GM10248 (cell line): ENCODE measurements around the gene TEAD1.

Experiments used
- CTCF ChIA-PET: fragments of 300-600 bp; sonication (Branson Sonifier 250); formaldehyde crosslinking; extraction: SDS; loops from one replicate; lab custom pipeline; 2021; ENCODE audit warnings: antibody characterized with exemption; lab: Yijun Ruan, JAX
- POLR2A ChIA-PET: fragments of 350-650 bp; sonication (Branson Sonifier 250); formaldehyde crosslinking; extraction: SDS; loops from one replicate; lab custom pipeline; 2020; ENCODE audit warnings: antibody characterized with exemption; lab: Yijun Ruan, JAX
- DNase-seq: peaks from one replicate; pipeline ENCODE4 v3.0.0; 2012; ENCODE audit errors: extremely low spot score
- CTCF ChIP-seq: IDR thresholded peaks from 2 replicates; pipeline ENCODE4 v1.5.1; 2012; ENCODE audit warnings: mild to moderate bottlenecking, low read depth; ENCODE audit errors: extremely low read depth, missing control alignments, control extremely low read depth

The TEAD1 gene

GRCh38 chr11:12770435-12770834 lies 96.2 kb downstream of the TEAD1 start:
- no peak for TF ChIP-seq CTCF
- no peak for DNase-seq
- CTCF ChIA-PET, result interaction anchor here (1.6 kb wide), 1 partner anchor 159 kb away, joined by 3 read pairs; no protein-coding TSS in a partner anchor
- POLR2A ChIA-PET, result no interaction called here

- DNase-seq, result no peak
- POLR2A ChIA-PET, result no interaction called here
- no peak for TF ChIP-seq CTCF
- CTCF ChIA-PET, result no interaction called here
These were observed 96.9 kb downstream of the TEAD1 start for GRCh38 chr11:12770966-12771597.

GRCh38 chr11:12771875-12772274 lies 97.7 kb downstream of the TEAD1 start:
- ChIA-PET CTCF (interaction anchor here (1.5 kb wide), 1 partner anchor 13 kb away, joined by 3 read pairs; no protein-coding TSS in a partner anchor), POLR2A (no interaction called here)
- no peak for TF ChIP-seq CTCF
- DNase-seq, result peak; percentile 18

- CTCF ChIA-PET, result interaction anchor here (1.5 kb wide), 1 partner anchor 12 kb away, joined by 3 read pairs; no protein-coding TSS in a partner anchor
- TF ChIP-seq CTCF, result no peak
- POLR2A ChIA-PET, result no interaction called here
- no peak for DNase-seq
These were observed 98.1 kb downstream of the TEAD1 start for GRCh38 chr11:12772324-12772723.

- POLR2A ChIA-PET, result no interaction called here
- DNase-seq, result no peak
- CTCF ChIA-PET, result no interaction called here
- no peak for TF ChIP-seq CTCF
These were observed 99.4 kb downstream of the TEAD1 start for GRCh38 chr11:12773591-12773990.

GRCh38 chr11:12775955-12776354 lies 101.7 kb downstream of the TEAD1 start:
- POLR2A ChIA-PET, result no interaction called here
- CTCF ChIA-PET, result no interaction called here
- DNase-seq, result no peak
- TF ChIP-seq CTCF, result no peak
